ENCODE results near the gene SLC34A1.
A peak's percentile ranks its signal among the peaks of the same experiment; 100 is the strongest.
"Not testable (repeated sequence)": the region's sequence is repeated elsewhere in the genome, so short reads cannot be mapped to it uniquely, and the experiment has no call there.

Gene SLC34A1

GRCh38 chr5:177369645-177370440 lies 14.4 kb upstream of the SLC34A1 start:
- DNase-seq = no peak

- peak; percentile 71 for DNase-seq
Observed at GRCh38 chr5:177370488-177371119, 13.6 kb upstream of the SLC34A1 start.

GRCh38 chr5:177371120-177372033 lies 12.9 kb upstream of the SLC34A1 start:
- DNase-seq = no peak

DNA sequence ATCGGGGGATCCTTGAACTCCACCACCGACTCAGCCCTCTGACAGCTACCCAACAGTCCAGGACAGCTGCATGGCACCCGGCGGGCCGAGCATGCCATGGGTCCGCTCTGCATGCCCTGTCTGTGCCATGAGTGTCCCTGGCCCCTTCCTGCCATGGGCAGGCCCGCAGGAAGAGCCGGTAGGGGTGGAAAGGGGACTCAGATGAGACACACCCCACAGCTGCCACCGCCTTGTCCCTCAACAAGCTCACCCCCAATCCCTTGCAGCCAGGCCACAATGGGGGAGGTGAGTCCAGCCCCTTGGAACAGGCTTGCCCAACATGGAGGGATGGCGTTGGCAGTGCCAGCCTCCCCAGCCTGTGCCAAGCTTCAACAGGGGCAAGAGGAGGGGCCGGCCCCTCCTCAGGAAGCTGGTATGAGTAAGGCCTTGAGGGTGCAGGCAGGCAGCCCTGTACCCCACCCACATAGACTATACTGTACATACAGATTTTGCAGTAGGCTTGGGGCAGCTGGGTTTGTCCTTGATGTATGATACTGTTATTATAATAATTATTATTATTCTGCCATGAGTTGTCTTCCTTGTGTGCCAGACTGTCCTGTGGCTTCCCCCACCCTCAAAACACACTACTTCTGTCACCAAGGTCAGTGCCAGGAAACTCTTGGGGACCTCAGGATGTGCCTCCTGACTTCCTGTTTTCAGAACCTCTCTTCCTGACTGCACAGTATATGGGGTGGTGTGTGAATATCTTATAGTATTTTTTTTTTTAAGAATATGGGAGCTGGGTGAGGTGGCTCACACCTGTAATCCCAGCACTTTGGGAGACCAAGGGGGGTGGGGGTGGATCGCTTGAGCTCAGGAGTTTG lies 12.0 kb upstream of the SLC34A1 start:
- DNase-seq = peak; percentile 35

DNA sequence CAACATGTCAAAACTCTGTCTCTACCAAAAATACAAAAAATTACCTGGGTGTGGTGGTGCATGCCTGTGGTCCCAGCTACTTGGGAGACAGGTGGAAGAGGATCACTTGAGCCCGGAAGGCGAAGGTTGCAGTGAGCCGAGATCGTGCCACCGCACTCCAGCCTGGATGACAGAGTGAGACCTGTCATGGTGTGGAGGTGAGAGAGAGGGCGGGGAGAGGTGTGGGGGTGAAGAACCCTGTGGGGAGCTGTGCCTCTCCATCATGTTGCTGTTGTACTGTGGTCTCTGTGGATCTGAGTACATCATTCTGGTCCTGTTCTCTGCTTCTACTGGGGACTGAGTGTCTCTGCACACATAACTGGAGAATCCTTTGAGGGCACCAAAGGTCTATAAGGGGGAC lies 11.3 kb upstream of the SLC34A1 start:
- peak; percentile 21 for DNase-seq

GRCh38 chr5:177373806-177374205 lies 10.4 kb upstream of the SLC34A1 start:
- no peak for DNase-seq

DNA sequence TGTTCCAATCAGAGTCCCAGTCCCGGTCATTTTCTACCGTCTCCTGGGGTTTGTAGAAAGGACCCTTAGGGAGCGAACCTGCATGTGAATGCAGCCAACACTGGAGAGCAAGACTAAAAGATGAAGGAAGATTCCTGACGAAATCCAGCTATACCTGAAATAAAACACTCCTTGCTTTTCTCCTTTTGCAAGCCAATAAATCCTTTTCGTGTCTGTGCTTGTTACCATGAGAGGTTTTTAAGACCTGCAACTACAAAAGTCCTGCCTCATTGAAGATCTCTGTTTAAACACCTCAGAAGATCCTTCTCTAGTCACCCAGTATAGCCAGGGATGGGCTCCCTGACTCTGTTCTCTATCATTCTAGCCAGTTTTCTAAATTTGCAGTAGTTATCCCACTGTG lies 10.0 kb upstream of the SLC34A1 start:
- DNase-seq = no peak

- not testable (repeated sequence) for DNase-seq
Observed at GRCh38 chr5:177375516-177375915, 8.7 kb upstream of the SLC34A1 start.

DNA sequence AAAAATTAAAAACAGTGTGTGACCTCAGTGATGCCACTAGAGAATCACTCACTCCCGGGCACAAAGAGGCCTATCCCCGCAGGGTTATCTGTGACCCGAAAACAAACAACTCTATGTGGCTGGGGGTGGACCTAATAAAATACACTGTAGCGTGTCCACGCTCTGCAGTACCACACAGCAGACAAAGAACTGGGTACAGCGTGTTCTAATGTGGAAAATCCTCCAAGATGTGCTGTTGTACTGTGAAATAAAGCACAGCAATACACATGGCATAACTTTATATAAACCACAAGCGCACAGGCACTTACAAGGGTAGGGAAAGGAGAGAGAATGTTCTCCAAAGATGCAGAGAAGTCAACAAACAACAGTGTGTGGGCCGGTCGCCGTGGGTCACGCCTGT lies 8.1 kb upstream of the SLC34A1 start:
- no peak for DNase-seq

DNA sequence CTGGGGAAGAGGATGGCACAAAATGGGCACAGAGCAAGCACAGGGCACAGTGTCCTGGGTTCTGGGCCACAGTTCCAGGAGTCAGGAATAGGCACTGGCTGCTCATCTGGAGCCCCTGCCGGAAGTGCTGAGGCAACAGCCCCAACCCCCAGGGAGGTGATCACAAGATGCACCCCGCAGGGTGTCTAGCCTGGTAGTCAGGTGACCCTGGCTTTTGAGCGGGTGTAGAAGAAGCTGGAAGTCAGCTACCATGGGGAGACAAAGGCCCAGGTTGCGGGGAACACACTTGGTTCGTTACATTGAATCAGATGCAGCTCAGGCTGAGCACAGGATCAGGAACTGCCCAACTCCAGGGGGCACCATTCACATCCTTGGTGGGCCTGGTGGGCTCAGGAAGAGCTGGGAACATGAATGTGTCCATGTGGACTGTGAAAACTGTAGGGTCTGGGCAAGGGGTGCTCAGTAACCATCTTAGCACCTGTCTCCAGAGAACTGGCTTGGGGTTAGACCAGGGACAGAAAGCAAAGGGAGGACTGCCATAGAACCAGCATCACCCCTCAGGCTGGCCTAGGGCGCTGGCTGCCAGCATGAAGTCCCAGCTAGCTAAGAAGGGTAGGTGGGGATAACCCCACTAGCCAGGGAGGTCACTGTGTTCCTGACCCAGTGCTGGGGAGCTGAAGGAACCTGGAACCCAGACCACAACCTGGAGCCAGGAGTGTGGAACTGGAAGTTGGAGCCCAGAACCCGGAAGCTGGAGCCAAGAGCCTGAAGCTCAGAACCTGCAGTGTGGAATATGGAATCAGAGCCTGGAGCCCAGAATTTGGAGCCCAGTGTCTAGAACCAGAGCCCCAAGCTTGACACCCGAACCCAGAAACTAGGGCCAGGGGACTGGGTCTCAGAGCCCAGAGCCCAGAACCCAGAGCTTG lies 6.1 kb upstream of the SLC34A1 start:
- no peak for DNase-seq

- DNase-seq = peak; percentile 53
Observed at GRCh38 chr5:177378884-177379883, 5.0 kb upstream of the SLC34A1 start.

DNA sequence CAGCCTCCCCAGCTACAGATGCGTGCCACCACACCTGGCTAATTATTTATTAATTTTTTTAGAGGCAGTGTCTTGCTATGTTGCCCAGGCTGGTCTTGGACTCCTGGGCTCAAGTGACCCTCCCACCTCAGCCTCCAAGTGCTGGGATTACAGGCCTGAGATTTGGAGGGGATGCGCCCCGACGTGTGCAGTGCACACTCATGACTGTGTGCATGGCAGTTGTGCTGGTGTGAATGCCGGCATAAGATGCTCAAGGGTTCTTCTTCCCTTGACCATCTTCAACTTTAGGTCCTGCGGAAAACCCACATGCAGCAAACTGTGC lies 3.5 kb upstream of the SLC34A1 start:
- DNase-seq = no peak

DNA sequence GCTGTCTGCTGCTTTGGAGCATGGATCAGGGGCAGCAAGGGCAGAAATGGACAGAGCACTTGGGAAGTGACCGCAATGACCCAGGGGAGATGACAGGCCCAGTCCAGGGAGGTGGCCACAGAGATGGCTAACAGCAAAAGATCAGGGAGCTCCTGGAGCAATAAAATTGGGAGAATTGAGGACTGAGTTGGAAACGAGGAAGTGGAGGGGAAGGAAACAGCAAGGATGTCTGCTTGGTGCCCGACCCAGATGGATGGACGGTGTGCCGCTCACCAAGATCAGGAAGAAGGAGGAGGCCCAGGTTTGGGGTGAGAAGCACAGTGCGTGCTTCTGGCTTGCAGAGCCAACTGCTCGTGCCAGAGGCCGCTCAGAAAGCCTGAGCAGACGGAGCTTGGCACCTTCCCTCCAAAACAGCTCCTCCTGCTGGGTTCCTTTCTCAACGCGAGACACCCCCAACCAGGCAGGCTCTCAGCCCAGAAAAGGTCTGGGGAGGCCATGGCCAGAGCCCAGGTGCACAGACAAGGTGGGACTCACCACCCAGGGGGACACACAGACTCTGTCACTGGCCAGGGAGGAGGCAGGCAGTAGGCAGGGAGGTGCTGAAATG lies 1.7 kb upstream of the SLC34A1 start:
- peak; percentile 45 for DNase-seq

DNA sequence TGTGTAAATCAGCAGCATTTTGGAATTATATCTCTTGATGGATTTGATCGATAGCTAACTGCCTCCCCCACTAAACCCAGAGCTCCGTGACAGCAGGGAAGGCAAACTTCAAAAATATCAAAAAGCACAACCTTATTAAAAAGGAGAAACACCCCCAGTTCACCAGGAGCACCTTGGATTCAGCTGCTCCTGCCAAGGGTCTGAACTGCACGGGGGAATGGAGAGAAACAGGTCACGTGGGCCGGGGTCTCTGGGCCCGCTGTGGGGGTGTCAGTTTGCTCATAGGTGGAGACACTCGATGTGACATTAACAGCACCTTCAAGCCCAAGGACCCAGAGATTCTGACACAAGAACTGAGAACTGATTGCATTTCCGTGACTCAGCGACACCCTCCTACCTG lies 1.1 kb upstream of the SLC34A1 start:
- DNase-seq = no peak

GRCh38 chr5:177385720-177386119 lies 1.5 kb downstream of the SLC34A1 start:
- no peak for DNase-seq

- DNase-seq = no peak
Observed at GRCh38 chr5:177386542-177386941, 2.3 kb downstream of the SLC34A1 start.

GRCh38 chr5:177387405-177387804 lies 3.2 kb downstream of the SLC34A1 start:
- no peak for DNase-seq

DNA sequence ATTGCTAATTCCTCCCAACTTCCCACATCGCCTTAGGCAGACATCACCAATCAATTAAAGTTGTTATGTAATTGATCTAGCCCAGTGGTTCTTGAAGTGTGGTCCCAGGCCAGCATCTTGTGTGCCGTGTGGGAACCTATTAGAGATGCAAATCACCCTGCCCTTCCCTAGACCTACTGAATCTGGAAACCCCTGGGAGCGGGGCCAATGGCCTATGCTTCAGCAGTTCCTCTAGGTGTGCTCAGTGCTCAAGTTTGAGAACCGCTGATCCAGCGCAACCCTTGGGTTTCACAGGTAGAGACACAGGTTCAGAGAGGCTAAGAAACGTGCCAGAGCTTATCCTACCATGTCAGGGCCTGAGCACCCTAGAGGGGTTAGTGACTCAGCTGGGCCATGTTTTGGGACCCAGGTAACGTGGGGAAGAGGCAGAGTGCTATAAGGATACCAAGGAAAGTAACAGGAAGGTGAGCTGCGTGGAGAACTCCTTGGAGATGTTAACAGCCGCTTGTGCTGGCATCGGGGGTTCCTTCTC lies 4.4 kb downstream of the SLC34A1 start:
- no peak for DNase-seq
